Lung (tissue), 12 donors: ENCODE measurements around the gene MARCKS. TPM values are rescaled to one million over a fixed set of nuclear protein-coding genes. Genes with fewer than 3 reads are reported as not detected.

Source experiments
- ATAC-seq: fragments of 200-7000 bp; cut with Tn5 transposase; one replicate; pipeline ENCODE4 v1.9.1; 2020; ENCODE audit warnings: moderate number of reproducible peaks; ENCODE audit not compliant: insufficient read depth, low FRiP score
- DNase-seq, 3 donors: peaks; one replicate each; pipeline ENCODE4 v3.0.0-alpha.2; 2013 to 2017
- H3K27ac ChIP-seq, 2 donors: one replicate each; pipeline ENCODE4 v1.5.1; 2013; ENCODE audit warnings: mild to moderate bottlenecking in 2 of 2, moderate library complexity in 2 of 2, control low read depth in 1 of 2, inconsistent platforms in 1 of 2, low read depth in 1 of 2, low read length in 1 of 2
- H3K27me3 ChIP-seq, 3 donors: one replicate each; pipeline ENCODE4 v1.5.1; 2013; ENCODE audit warnings: low read length in 2 of 3; ENCODE audit not compliant: control insufficient read depth in 3 of 3, insufficient read depth in 3 of 3
- H3K36me3 ChIP-seq, 4 donors: one replicate each; pipeline ENCODE4 v1.5.1; 2013; ENCODE audit warnings: low read length in 4 of 4, mild to moderate bottlenecking in 1 of 4, moderate library complexity in 1 of 4; ENCODE audit not compliant: control insufficient read depth in 4 of 4, insufficient read depth in 4 of 4
- H3K4me1 ChIP-seq, 5 donors: one replicate each; pipeline ENCODE4 v1.5.1; 2013; ENCODE audit warnings: low read length in 5 of 5, mild to moderate bottlenecking in 2 of 5, moderate library complexity in 1 of 5; ENCODE audit not compliant: control insufficient read depth in 5 of 5, insufficient read depth in 5 of 5
- H3K4me3 ChIP-seq: one replicate; pipeline ENCODE4 v1.5.1; 2013; ENCODE audit warnings: mild to moderate bottlenecking, control low read depth, moderate library complexity
- H3K9ac ChIP-seq, 2 donors: one replicate each; pipeline ENCODE4 v1.5.1; 2013; ENCODE audit warnings: low read length in 2 of 2, control low read depth in 1 of 2; ENCODE audit not compliant: insufficient read depth in 1 of 2
- H3K9me3 ChIP-seq, 4 donors: one replicate each; pipeline ENCODE4 v1.5.1; 2013; ENCODE audit warnings: low read length in 3 of 4, mild to moderate bottlenecking in 1 of 4, moderate library complexity in 1 of 4; ENCODE audit not compliant: control insufficient read depth in 4 of 4, insufficient read depth in 3 of 4
- WGBS, 2 donors: extraction: QIAGEN DNeasy Blood & Tissue Kit; methylation state at CpG; one replicate each; pipeline ENCODE4 v1.1.7; 2013; 5-methylcytosine and 5-hydroxymethylcytosine counted together
- polyA plus RNA-seq, 2 donors: library from polyadenylated mRNA; stranded (reverse); fragments of 200-250 nt; gene quantifications; one replicate each; pipeline ENCODE4 v1.2.1, GENCODE V29; 2013
- total RNA-seq, 2 donors: library from RNA; depleted of rRNA in 1 of 2; stranded (reverse); fragments of >200 nt in 1 of 2; gene quantifications; one replicate each; pipeline ENCODE4 v1.2.1, GENCODE V29; 2014 to 2021
- TF ChIP-seq, protein P1 (sequence below): IDR thresholded peaks from 2 replicates; pipeline ENCODE4 v1.5.1; 2012; ENCODE audit warnings: mild to moderate bottlenecking; ENCODE audit errors: control extremely low read depth, extremely low read depth
- donor health status: control.
- donor health status: control.
- donor health status: Bipolar disorder and iron deficiency.
- donor health status: healthy.
- donor health status: DM: yes; HTN: yes; CAD: no.

MARCKS gene
- total and polyA plus RNA-seq, 4 donors: 17.3 to 140 (median 72.2) TPM

DNA sequence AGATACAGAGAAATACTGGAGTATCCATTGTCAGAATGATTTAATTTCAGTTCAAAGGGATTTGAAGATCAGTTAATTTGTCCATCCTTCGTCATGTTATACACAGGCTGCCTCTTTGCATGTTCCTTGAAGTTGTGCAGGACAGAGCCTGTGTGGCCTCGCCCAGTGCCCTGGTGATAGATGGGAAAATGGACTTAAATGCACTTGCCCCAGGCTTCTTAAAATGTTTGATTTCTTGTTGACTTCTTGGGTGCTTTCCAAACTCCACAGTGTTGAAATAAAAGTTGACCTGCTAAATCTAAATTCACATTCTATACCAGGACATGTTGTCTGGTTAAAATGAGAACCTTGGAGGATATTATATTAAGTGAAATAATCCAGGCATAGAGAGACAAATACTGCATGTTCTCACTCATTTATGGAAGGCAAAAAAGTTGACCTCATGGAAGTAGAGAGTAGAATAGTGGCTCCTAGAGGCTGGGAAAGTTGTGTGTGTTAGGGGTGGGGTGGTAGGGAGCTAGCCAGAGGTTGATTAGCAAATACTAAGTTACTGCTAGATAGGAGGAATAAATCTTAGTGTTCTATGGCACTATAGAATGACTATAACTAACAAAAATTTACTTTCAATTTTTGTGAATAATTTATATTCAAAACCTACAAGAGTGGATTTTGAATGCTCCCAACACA is 25.3 kb downstream of the MARCKS start:
- H3K4me3 ChIP-seq: no peak overlapping the region
- ATAC-seq: no peak
- H3K9ac ChIP-seq: no peak overlapping the region
- H3K27me3 ChIP-seq: no peaks in the 10 kb centered on the region
- 70 to 88% methylated on average over 2 of the region's 2 CpGs for WGBS, 2 donors
- H3K4me1 ChIP-seq: peaks cover 0 to 15% (median 3%) of the 10 kb centered on the region in 5 donors
- no peaks in the 10 kb centered on the region for H3K9me3 ChIP-seq
- H3K36me3 ChIP-seq: no peaks in the 10 kb centered on the region
- H3K27ac ChIP-seq: no peak overlapping the region
- TF ChIP-seq, protein P1, sequence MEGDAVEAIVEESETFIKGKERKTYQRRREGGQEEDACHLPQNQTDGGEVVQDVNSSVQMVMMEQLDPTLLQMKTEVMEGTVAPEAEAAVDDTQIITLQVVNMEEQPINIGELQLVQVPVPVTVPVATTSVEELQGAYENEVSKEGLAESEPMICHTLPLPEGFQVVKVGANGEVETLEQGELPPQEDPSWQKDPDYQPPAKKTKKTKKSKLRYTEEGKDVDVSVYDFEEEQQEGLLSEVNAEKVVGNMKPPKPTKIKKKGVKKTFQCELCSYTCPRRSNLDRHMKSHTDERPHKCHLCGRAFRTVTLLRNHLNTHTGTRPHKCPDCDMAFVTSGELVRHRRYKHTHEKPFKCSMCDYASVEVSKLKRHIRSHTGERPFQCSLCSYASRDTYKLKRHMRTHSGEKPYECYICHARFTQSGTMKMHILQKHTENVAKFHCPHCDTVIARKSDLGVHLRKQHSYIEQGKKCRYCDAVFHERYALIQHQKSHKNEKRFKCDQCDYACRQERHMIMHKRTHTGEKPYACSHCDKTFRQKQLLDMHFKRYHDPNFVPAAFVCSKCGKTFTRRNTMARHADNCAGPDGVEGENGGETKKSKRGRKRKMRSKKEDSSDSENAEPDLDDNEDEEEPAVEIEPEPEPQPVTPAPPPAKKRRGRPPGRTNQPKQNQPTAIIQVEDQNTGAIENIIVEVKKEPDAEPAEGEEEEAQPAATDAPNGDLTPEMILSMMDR: no peak
- no peak for DNase-seq

DNA sequence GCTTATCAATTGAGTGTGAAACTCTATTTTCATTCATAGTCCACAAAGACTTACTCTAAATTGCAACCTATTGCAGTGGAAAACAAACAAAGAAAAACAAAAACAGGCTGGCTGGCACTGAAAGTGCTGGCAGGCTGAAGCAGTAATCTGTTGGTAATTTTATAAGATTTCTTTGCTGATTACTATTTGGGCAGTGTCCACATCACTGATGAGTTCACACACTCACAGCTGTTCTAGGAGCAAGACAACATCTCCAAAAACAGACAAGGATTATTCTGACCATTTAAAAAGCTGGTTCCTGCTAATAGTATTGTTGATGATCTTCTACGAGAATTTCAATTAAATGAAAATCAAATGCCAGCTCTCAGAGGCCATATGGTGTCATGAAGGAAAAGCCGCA is 26.9 kb downstream of the MARCKS start:
- Histone ChIP-seq H3K27ac (no peak overlapping the region), H3K9ac (no peak overlapping the region), H3K9me3 (no peaks in the 10 kb centered on the region), H3K4me3 (no peak overlapping the region), H3K4me1 (peaks cover 0 to 13% (median 3%) of the 10 kb centered on the region in 5 donors), H3K36me3 (no peaks in the 10 kb centered on the region), H3K27me3 (no peaks in the 10 kb centered on the region)
- ATAC-seq: no peak
- DNase-seq: no peak
- WGBS, 2 donors: 87 to 91% methylated on average over 2 of the region's 2 CpGs
- TF ChIP-seq, protein P1: no peak

DNA sequence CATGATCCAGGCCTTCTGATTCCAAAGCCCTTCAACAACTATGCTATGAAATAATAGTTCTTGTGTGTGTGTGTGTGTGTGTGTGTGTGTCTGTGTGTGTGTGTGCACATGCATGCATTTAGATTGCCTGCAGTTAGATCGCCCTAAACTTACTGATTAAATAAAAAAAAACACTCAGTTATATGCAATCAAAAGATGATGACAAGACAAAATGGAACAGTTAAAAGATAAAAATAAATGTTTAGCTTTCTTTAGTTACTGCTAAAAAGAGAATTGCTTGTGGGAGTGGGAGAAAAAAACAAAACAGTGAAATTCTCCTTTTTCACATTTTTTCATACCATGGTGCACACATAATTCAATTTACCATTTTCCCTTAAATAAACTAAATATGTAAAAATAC is 29.4 kb downstream of the MARCKS start:
- H3K27ac ChIP-seq: no peak overlapping the region
- no peaks in the 10 kb centered on the region for H3K36me3 ChIP-seq
- H3K9me3 ChIP-seq: no peaks in the 10 kb centered on the region
- H3K4me3 ChIP-seq: no peak overlapping the region
- peaks cover 0 to 7% (median 3%) of the 10 kb centered on the region in 5 donors for H3K4me1 ChIP-seq
- no peak overlapping the region for H3K9ac ChIP-seq
- DNase-seq: no peak
- H3K27me3 ChIP-seq: no peaks in the 10 kb centered on the region
- TF ChIP-seq, protein P1: no peak
- no peak for ATAC-seq
- 98 to 100% methylated on average over 1 of the region's 1 CpG for WGBS, 2 donors

DNA sequence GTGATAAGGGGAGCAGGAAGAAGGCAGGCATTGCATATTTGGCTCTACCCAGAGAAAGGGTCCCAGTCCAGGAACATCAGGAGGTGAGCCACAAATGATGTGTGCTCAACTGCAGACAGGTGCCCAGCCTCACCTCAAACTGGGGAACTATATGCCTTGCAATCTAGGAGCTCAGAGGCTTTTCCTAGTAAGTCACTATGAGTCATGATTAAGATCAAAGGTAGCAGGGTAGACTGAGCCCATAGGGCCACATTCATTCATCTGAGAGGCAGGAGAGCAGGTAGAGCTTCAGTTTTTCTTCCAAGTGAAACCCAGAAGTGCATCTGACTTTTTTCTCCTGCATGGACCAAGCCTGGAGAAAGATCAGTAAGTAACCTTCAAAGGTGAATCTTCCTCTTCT is 31.3 kb downstream of the MARCKS start:
- H3K36me3 ChIP-seq: no peaks in the 10 kb centered on the region

More for the DNA sequence above, 31.3 kb downstream of the MARCKS start:
- TF ChIP-seq, protein P1: no peak
- H3K4me3 ChIP-seq: no peak overlapping the region
- H3K27ac ChIP-seq: no peak overlapping the region
- no peaks in the 10 kb centered on the region for H3K27me3 ChIP-seq
- H3K9me3 ChIP-seq: peaks cover 0 to 4% (median 1%) of the 10 kb centered on the region in 4 donors
- DNase-seq (no peak), ATAC-seq (no peak)
- no peak overlapping the region for H3K9ac ChIP-seq
- H3K4me1 ChIP-seq: peaks cover 0 to 7% (median 0%) of the 10 kb centered on the region in 5 donors
